Activated CD4-positive, alpha-beta T cell treated with anti-CD3 and anti-CD28 coated beads, Interleukin-2, amount 50 U/mL, for 1 hour (primary cell): ENCODE data around the gene RRP8.

Source experiments
- DNase-seq: peaks from one replicate; pipeline ENCODE4 v3.0.0-alpha.2; 2020

The RRP8 gene

DNA sequence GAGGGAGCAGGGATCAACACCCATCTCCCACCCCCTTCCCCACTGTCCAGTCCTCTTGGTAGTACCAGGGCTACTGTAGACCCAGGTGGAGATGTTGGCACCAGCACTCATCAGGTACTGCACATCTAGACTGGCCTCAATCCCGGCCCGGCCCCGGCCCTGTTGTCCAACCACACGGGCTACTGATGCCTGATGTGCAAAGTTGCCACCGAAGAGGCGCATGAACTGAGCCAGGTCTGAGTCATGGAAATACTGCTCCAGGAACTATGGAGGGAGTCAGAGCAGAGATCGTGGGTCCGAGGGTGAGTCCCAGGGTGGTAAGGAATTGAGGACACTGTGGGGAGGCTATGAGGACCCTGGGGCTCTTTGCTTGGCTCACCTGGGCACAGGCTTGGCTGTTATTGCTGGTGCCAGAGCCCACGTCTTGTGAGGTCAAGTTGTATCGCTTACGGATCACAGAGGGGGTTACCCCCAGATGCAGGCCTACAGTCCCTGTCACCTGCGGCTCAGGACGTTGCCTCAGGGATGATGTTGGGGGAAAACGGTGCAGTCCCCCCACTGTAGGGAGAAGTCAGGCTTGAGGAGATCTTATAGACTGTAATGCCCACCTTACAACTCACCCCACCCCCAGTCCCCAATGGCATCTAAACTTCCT, 13.3 kb upstream of the RRP8 start:
- no peak for DNase-seq

DNA sequence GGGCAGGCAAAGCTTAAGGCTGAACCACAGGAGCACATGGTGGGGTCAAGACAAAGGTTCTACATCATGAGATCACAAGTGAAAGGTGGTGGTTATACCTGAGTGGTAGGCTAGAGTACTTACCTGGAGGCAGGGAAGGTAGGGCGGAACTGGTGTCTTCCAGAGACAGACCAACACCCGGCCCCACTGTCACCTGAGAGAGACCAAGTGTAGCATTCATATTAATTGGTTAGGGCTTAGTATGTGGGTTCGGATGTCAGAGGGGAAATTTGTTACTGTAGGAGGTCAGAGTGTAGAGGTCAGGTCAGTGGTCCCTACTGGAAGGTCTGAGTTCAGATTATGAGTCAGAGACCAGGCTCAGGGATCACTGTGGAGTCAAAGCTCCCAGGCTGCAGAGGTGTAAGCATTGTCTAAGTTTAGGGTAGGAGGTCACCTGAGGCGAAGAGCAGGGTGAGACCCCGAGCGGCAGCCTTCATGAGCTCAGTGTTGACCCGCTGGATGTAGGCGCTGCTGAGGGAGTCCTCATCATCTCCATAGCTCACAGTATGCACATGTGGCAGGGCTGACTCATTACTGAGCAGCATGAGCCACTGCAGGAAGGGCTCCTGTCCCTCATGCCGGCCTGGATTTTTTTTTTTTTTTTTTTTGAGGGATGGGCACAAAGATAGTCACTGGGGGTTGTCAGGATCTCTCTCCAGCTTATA, 12.6 kb upstream of the RRP8 start:
- no peak for DNase-seq

DNA sequence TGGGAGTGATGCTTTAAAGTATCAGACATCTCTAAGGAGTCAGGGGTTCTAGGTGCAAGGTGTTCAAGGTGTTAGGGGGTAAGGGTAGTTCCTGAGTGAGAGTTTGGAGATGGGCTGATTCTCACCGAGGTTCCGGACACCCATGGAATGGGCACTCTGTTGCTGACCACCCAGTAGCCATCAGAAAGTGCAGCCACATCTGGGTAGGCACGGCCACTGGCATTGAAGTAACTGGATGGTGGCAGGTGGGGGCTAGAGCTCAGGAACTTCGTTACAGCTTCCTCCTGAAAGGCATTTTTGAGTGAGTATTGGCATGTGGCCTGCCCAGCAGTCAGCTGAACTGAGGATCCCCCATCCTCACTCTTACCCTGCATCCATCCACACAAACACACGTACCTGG, 11.6 kb upstream of the RRP8 start:
- DNase-seq: no peak

DNA sequence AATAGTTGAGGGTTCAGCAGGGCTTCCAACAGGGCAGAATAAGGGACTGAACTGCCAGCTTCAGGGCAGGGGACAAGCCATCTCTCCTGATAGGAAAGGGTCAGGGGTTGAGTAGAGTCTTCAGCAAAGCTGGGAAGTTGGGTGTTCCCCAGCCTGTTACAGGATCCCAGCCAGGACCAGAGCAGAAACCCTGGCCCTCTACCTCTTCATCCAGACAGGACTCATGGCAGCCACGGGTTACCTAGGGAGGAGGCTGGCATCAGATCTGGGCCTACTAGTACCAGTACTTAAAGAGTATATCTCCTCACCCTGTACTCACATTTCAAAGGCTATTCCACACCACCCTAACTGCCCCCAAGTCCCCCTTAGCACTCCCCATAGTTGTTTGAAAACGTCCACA, 11.0 kb upstream of the RRP8 start:
- no peak for DNase-seq

DNA sequence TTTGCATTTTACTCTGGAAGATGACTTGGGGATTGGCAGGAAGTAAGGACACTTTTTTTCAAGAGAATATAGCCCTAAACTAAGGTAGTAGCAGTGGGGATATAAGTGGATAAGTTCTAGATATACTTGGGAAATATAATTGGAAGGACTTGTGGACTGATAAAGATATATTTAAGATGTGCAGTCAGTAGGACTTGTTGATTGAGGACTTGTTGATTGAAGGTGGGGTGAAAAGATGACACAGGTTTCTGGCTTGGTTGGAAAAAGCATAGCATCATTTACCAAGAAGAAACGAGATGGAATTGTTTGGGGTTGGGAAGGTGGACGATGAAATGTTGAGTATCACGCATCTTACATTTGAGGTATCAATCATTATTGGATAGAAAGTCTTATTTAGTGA, 10.1 kb upstream of the RRP8 start:
- no peak for DNase-seq

DNA sequence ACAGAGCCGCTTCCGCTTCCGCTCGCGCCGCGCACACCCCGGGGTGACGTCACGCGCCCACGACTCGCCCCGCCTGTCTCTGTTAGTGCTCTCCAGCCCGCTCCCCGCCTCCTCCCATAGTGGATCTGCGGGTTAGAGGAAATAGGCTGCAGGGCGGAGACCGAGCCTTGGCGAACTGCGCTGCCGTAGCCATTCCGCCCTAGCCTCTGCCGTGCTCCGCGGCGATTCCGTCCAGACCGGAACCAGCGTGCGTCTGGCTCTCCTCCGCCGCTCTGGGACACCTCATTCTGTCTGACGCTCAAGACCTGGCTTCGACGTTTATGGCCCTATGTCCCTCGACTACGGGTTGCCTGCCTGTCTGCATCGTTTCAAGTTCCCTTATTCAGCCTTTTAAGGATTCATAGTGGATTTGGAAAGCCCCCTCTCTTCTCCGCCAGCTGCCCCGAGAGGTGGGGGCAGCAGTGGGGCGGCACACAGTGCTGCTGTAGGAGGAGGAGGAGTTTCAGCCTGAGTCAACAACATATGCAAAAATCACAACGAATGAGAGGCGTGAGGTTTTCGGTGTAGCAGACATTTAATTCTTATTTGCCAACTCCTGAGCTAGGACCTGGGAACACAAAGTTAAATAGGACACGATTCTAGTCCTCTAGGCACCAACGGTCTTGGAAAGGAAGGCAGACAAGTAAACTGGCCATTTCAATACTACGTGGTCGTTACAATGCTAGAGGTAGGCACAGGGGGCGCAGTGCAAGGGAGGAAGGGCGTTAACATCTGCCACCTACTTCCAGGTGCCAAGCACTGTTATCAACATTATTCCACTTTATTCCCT, 9.0 kb upstream of the RRP8 start, which contains the start of gene TAF10:
TSS of gene TAF10 (minus strand) at position 4 of the 829 bp plus-strand sequence. CDS start 27 bp downstream, outside the sequence.
- peak; percentile 94 for DNase-seq

DNA sequence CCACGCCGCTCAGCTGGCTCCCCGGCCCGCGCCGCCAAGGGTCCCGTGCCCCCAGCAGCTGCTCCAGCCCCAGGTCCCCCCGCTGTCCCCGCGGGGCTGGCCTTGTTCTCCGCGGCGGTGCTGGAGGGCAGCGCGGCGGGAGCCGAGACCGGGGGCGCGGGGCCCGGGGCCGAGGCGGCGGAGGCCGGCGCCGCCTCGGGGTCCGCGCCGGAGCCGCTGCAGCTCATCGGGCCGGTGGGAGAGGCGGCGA, 8.5 kb upstream of the RRP8 start:
- DNase-seq: no peak

DNA sequence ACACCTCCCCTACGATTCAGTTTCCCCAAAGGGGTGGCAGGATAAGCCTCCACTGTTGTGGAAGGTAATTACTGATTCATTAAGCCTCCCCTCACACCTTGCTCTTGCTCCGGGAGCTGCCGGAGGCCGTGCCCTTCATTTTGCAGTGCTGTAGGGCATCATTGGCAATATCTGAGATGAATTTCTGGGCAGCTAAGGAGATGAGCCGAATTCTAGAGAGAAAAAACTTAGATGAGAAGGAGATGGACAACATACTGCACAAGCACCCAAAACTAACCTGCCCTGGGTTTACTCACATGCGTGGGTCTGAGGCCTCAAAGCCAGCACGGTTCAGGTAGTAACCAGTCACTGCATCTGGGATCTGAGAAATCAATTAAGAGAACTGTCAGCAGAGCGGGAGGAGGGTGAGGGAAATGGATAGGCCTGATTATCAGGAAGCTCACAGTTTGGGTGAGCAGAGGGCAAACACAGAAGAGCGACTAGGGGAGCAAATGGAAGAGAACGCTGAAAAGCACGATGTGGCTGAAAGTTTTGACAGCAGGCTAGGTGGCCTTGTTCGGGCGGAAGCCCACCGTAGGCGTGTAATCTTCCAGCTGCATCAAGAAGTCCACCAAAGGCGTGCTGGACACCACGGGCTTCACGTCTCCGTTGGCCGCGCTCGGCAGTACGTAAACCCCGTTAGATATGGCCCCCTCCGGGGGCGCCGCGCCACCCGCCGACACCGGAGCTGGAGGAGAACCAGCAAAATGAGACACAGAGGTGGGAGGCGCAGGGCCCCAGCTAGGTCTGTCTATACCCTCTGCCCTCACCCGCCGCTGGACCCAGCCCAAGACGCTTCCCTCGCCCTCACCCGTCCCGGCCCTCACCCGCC, 7.9 kb upstream of the RRP8 start:
- peak; percentile 28 for DNase-seq

DNA sequence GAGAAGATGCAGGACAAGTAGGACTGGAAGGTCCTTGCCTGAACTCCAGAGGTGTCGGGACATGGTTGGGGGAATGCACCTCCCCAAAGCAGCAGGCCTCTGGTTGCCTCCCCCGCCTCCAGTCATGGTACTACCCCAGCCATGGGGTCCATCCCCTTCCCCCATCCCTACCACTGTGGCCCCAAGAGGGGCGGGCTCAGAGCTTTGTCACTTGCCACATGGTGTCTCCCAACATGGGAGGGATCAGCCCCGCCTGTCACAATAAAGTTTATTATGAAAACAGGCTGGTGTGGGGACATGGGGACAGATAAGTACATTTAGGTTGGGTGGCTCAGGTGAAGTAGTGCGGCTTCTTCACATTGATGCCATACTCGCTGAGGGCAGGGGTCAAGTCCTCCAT, 7.2 kb upstream of the RRP8 start:
- no peak for DNase-seq

DNA sequence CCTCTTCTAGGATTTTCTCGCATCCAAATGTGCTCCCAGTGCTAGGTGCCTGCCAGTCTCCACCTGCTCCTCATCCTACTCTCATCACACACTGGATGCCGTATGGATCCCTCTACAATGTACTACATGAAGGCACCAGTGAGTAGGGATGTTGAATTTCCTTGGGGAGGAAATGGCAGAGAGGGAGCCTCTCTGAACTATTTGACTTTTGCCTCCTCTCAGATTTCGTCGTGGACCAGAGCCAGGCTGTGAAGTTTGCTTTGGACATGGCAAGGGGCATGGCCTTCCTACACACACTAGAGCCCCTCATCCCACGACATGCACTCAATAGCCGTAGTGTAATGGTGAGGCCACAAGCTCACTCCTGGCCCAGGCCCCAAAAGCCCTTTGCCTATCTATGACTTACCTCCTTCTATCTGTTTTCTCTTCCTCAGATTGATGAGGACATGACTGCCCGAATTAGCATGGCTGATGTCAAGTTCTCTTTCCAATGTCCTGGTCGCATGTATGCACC, 6.1 kb upstream of the RRP8 start:
- no peak for DNase-seq

DNA sequence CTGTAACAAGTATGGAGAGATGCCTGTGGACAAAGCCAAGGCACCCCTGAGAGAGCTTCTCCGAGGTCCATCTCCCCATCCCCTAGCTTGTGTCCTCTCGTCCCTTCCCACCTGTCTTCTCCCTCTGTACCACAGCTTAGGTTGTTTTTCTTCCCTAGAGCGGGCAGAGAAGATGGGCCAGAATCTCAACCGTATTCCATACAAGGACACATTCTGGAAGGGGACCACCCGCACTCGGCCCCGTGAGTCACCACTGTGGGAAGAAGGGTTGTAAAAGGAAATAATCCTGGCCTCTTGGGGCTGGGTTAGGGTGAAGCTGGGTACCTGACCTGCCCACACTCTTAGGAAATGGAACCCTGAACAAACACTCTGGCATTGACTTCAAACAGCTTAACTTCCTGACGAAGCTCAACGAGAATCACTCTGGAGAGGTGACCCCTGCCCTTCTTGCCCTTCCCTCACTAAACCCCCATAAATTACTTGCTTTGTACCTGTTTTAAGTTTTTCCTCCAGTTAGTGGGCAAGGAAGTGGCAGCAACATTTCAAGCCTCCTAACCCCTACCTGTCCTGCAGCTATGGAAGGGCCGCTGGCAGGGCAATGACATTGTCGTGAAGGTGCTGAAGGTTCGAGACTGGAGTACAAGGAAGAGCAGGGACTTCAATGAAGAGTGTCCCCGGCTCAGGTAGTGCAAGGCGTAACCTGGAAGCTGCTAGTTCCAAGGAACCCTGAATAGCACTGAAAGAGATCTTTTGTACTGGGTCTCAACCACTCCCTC, 5.5 kb upstream of the RRP8 start:
- no peak for DNase-seq

DNA sequence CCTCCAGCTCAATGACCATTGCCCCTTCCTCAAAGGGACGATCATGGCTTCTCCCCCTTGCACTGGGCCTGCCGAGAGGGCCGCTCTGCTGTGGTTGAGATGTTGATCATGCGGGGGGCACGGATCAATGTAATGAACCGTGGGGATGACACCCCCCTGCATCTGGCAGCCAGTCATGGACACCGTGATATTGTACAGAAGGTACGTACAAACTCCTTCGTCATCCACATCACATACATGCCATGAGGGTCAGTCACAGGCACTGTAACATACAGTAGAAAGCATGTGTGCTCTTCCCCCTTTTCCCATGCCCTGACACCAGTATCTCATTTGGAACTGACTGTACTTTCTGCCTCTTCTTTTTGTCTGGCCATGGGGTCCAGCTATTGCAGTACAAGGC, 4.6 kb upstream of the RRP8 start:
- DNase-seq: no peak

DNA sequence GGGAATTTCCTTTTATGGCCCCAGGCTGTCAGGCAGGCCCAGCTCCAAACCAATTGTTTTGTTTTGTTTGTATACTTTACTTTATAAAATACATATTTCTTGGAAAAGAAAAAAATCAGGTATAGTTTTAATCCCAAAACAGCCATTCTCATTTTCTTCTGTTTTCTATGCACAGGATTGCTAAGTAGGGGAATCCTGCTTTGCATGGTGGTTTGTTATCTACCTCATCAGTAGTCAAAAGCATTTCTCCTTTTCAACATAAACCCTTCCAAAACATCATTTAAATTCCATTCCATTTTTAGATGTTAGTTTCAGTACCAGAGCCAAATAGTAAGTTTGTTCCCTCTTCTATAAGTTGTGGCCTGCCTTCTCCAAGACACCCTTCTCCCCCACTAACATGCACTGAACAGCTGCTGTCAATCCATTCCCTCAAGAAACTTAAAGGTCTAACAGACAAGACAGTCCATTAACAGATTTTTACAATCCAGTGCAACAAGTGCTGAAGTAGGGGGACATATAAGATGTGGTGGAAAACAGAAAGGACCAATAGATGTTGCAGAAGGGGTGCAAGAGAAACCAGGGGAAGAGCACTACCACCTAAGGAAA, 3.9 kb upstream of the RRP8 start:
- DNase-seq: no peak

DNA sequence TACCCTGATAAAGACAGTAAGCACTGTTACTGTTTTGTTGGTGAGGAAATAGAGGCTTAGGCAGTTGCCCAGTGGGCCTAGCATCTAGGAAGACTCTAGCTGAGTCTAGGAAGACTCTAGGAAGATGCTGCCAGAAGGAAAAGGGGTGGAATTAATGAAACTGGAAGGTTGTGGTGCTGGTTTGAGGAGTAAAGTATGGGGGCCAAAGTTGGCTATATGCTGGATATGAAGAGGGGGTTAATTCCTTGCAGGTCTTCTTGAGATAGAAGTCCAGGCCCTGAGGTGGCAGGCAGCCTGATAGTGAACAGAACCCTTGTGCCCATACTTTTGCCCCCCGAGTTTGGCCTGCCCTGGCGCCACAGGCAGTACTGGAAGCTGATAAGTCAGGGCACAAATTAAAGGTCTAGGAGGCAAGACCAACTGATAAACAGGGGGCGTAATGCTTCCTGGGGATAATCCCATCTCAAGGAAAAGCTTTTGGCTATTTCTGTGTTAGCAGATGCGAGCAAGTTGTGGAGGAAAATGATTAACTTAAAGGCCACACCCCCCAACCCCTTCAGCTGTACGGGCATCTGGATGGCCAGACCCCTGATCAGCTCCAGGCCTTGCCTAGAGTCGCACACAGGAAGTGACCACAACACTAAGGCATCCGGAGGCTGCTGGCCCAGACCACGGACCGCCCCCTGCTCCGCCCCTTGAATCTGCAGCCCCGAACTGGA, 3.2 kb upstream of the RRP8 start:
- DNase-seq: peak; percentile 27

DNA sequence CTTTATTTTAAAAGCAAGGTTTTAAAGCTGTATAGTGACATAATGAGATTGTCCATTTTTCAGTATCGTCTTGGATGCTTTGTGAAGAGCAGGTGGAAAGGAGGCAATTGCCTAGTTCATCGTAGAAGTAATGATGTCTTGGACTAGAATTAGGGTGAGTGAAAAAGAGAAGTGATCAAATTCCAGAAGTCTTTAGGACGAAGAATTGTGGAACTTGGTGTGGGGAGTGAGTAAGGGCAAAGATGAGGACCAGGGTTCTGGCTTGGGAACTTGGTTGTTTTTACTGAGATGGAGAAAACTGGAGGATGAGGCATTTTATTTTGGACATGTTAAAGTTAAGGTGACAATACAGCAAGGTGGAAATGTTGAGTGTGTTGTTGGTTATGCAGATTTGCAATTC, 1.4 kb upstream of the RRP8 start:
- no peak for DNase-seq

DNA sequence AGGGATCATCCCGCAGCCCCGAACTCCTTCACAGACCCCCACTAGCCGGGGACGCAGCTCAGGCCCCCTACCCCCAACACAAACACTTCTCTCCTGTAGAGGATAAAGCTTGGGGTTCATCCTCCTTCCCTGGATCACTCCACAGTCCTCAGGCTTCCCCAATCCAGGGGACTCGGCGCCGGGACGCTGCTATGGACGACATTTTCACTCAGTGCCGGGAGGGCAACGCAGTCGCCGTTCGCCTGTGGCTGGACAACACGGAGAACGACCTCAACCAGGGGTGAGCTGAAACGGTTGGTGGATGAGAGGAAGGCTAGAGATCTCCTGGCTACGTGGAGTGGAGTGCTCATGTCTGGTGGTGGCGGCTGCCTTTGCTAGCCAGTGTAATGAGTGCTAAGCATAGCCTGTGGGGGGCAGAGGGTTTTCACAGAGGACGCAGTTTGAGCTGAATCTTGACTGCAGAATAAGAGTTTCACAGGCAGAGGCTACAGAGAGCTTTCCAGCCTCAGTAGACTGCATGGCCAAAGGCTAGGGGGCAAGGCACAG, 738 bp upstream of the RRP8 start:
- DNase-seq: peak; percentile 56

DNA sequence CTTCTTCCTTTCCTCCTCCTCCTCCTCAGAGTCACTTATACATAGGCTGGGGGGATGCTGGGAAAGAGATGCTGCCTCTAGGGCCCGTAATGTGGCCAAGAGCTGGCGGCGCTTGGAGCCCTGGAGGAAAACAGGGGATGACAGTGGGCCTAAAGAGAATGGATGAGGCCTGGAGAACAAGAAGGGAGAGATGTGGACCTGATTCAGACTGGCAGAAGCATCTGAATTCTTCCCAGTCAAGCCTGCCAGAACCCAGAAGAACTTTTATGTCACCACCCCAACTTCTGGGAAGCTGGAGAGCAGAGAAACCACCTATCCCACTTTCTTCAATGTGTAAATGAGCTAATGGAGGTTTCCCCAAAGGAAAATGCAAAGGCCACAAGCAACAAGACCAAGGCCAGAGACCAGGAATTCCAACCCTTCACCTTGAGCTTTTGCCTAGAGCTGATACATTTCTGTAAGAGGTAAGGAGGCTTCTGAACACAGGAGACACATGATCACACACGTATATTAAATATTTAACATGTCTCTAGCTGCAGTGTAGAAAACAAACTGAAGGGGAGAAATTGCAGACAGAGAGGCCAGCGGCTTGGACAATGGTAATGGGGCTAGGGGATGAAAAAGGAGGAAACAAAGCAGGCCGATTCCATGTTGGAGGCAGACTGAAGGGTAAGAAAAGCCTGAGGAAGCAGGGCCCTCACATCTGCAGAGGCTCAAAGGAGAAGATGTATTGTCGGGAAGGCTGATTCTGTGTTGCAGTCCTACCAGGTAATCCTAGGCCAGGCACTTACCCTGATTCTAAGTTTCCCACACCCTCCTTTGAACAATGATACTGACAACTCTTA, 1.1 kb downstream of the RRP8 start:
- DNase-seq: no peak

DNA sequence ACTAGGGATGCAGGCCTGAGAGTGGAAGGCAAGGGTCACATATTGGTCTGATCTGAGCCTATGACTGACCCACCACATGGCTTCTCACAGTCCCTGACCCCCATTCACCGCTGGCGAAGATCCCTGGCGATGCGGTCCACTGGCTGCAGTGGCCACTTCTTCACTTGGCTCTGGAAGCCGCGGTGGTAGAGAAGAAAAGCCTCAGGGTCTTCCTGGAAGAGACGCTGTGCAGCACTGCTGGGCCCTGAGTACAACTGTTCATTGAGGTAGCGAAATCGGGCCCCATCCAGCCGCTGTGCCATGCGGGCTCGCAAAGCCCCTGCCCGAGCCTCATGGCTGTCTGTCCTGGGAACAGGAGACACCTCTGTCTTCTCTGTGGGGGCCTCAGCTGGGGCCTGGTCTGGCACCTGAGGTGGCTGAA, 2.4 kb downstream of the RRP8 start:
- DNase-seq: no peak

DNA sequence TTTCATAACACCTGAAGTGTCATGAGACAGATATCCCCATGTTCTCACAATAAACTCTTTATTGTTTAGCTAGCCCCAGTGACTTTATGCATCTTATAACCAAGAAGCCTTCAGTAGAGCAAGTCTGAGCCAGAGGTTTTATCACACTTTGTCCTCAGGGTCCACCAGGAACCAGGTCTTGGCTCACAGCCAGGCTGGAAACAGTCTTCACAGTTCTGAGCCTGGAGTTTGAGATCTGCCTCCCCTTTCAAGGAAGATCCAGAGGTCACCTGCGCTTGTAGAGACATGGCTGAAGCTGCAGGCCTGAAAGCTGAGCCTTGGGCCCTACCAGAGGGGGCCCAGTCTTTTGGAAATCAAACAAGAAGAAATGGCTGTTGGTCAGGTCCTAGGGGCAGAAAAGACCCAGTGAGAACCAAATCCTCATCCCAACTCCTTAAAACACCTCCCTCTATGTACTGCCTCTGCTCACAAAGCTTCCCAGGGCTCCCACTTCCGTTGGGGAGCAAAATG, 3.5 kb downstream of the RRP8 start:
- no peak for DNase-seq

DNA sequence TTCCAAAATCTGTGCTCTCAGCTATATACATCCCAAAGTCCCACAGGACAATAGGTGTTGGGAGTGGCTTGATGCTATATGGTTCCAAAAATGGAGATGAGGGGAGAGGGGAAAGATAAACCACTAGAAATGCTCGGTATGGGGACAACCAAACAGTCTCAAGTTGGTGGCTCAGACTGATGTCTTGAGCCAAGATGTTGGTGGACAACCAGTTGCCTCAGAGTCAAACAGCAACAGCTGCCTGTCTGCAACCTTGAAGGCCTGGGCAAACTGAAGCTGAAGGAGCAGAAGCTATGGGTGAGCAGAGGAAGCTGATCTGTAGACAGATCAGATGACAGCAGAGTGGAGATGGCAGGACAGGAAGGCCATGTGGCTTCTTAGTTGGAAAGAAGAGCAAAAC, 4.0 kb downstream of the RRP8 start:
- DNase-seq: no peak
